ENCODE measurements around the gene MCF2L2.

MCF2L2 gene

GRCh38 chr3:183449791-183450190 lies 21.4 kb upstream of the MCF2L2 start:
- ChIA-PET CTCF (interaction anchor here (0.8 to 1.7 kb wide), 3 partner anchors 12 to 111 kb away, joined by 3 to 4 read pairs (median 3); no protein-coding TSS in a partner anchor), POLR2A (no interaction called here)
- TF ChIP-seq CTCF (IDR thresholded peaks at IDR 0.05; ENCODE audit: control extremely low read depth, extremely low read depth, low read depth, missing control alignments), result no peak
- DNase-seq (ENCODE audit: extremely low spot score), result no peak

DNA sequence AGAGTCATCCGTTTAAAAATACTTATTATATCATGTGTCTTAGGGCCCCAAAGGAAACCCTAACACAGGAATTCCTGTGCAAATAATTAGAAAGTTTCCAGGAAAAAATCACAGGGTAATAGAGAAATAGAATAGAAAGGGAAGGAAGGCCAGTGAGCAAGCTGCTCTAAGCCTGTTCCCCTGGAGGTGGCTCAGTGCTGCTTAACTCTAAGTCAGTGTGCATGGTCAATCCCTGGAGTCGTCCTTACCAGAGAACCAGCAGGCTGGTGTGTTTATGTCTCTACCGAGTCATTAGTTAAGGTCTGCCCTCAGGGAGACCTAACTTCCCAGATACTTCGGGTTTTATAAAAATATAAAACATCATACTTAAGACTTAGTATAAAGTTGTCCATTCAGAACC lies 21.0 kb upstream of the MCF2L2 start:
- CTCF ChIA-PET, result interaction anchor here (0.8 to 1.7 kb wide), 2 partner anchors 37 to 111 kb away, joined by 3 to 4 read pairs; no protein-coding TSS in a partner anchor
- no peak for DNase-seq (ENCODE audit: extremely low spot score)
- POLR2A ChIA-PET, result no interaction called here
- no peak for TF ChIP-seq CTCF (IDR thresholded peaks at IDR 0.05; ENCODE audit: control extremely low read depth, extremely low read depth, low read depth, missing control alignments)

DNA sequence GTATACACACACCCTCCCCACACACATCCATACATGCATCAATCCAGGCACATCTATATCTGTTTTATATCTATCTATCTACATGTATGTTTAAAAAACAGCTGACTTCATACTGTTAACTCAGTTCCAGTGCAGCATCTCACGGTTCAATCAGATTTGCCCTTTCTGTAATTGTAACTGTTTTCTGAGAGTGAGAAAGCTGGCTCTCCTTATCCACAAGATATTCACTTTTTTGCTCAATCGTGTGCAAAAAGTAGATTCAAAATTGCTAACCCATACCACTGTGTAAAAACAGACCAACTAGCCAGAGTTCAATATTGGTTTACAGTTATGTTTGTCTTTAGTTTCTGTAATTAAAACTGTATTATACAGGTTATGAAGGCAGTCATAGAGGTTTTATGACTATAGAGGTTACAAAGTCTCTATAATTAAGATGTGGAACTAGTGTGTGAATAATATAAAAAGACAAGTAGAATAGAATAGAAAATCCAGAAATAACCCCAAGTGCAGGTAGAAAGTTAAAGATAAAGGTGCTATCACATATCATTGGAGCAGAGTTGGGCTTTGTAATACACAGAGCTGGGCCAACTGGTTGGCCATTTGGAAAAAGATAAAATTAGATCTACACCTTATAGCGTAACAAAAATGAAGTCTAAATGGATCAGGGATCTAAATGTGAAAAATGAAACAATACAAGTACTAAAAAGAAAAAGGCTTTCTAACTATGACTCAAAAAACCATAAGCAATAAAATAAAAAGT lies 20.1 kb upstream of the MCF2L2 start:
- no peak for TF ChIP-seq CTCF (IDR thresholded peaks at IDR 0.05; ENCODE audit: control extremely low read depth, extremely low read depth, low read depth, missing control alignments)
- ChIA-PET CTCF (interaction anchor here (0.9 to 1.7 kb wide), 3 partner anchors 11 to 112 kb away, joined by 3 to 6 read pairs (median 4); no protein-coding TSS in a partner anchor), POLR2A (interaction anchor here (0.6 kb wide), 1 partner anchor 254 kb away, joined by 3 read pairs; no protein-coding TSS in a partner anchor)
- DNase-seq (ENCODE audit: extremely low spot score), result no peak

GRCh38 chr3:183447206-183448001 lies 19.0 kb upstream of the MCF2L2 start:
- peak; percentile 0 for TF ChIP-seq CTCF (IDR thresholded peaks at IDR 0.05; ENCODE audit: control extremely low read depth, extremely low read depth, low read depth, missing control alignments)
- POLR2A ChIA-PET, result interaction anchor here (0.6 kb wide), 1 partner anchor 255 kb away, joined by 3 read pairs; no protein-coding TSS in a partner anchor
- DNase-seq (ENCODE audit: extremely low spot score), result peak; percentile 90
- CTCF ChIA-PET, result interaction anchor here (0.9 to 1.5 kb wide), 2 partner anchors 9 to 22 kb away, joined by 3 to 6 read pairs; no protein-coding TSS in a partner anchor

DNA sequence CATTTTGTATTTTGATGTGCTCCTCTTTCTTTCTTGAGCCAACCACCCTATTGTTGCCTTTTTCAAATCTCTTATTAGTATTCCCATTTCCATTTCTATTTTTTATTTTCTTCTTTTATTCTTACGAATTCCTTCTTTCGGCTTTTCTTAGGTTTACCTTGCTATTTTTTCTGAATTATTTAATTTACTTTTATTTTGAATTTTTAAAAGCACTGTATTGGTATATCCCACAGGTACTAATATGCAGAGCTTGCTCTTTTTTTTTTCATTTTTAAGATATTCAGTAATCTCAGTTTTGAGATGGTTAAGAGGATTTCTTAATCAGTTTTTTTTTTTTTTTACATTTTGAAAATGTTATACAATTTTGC lies 18.4 kb upstream of the MCF2L2 start:
- TF ChIP-seq CTCF (IDR thresholded peaks at IDR 0.05; ENCODE audit: control extremely low read depth, extremely low read depth, low read depth, missing control alignments), result no peak
- ChIA-PET POLR2A (no interaction called here), CTCF (no interaction called here)
- DNase-seq (ENCODE audit: extremely low spot score), result no peak

DNA sequence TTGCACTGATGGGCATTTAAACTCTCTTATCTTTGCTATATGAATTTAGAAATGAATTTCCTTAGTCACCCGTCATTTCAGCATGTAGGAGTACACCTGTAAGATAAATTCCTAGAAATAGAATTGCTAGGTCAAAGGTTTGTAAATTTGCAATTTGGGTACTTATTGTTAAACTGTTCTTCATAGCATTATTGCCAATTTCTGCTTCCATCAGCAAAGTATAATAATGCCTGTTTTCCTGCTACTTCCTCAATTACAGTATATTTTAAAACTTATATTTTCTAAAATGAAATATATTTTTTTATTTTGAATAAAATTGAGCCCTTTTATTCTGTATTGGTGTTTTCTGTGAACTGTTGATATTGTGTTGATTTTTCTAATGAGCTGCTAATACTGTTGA lies 16.3 kb upstream of the MCF2L2 start:
- POLR2A ChIA-PET, result no interaction called here
- CTCF ChIA-PET, result no interaction called here
- DNase-seq (ENCODE audit: extremely low spot score), result no peak
- TF ChIP-seq CTCF (IDR thresholded peaks at IDR 0.05; ENCODE audit: control extremely low read depth, extremely low read depth, low read depth, missing control alignments), result no peak
